Chondrocyte (in vitro differentiated cells): ENCODE data around the gene MED12. TPM values are rescaled to one million over a fixed set of nuclear protein-coding genes. Genes with fewer than 3 reads are reported as not detected.

ENCODE experiments used
- DNase-seq: peaks from one replicate; pipeline ENCODE4 v3.0.0; 2021; ENCODE audit warnings: mixed read lengths, low spot score
- H3K27ac Mint-ChIP-seq: one replicate; pipeline ENCODE4 v1.8.0; 2021; ENCODE audit warnings: mild to moderate bottlenecking, moderate library complexity, mixed read lengths; ENCODE audit not compliant: unreplicated experiment
- H3K27me3 Mint-ChIP-seq: 2 replicates; pipeline ENCODE4 v1.8.0; 2021; ENCODE audit warnings: low read depth, mixed read lengths
- H3K36me3 Mint-ChIP-seq: 2 replicates; pipeline ENCODE4 v1.8.0; 2021; ENCODE audit warnings: low read depth, mixed read lengths
- H3K4me1 Mint-ChIP-seq: 2 replicates; pipeline ENCODE4 v1.8.0; 2021; ENCODE audit warnings: low read depth, mild to moderate bottlenecking, mixed read lengths
- H3K4me3 Mint-ChIP-seq: one replicate; pipeline ENCODE4 v1.8.0; 2021; ENCODE audit warnings: mild to moderate bottlenecking, moderate library complexity, mixed read lengths; ENCODE audit not compliant: unreplicated experiment
- H3K9me3 Mint-ChIP-seq: 2 replicates; pipeline ENCODE4 v1.8.0; 2021; ENCODE audit warnings: low read depth, mixed read lengths
- CTCF ChIP-seq: fragments of 200-600 bp; sonication (generic); IDR thresholded peaks from 2 replicates; pipeline ENCODE4 v1.5.0; 2021; ENCODE audit warnings: antibody characterized with exemption, mild to moderate bottlenecking, moderate library complexity
- total RNA-seq: library from RNA; stranded (reverse); gene quantifications from 3 replicates; pipeline ENCODE4 v1.2.1, GENCODE V29; 2021

MED12 gene
- total RNA-seq, 1 donor from 2014 or later: 33.4 TPM

DNA sequence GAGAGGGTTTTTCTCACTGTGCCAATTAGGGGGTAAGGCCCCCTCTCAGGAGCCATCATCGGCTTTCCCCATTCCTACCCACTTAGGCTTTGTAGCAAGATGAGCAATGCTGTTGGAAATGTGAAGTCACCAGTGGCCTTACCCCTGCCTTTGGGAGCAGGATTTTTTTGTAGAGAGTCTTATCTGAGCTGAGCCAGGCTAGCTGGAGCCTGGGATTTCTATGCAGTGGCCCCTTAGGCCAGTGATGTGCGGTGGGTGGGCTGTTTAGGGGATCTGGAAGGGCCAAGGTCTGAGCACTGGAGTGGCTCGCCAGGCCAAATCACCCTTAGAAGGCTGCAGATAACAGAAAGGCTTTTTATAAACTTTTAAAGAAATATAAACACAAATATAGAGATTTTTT, 16.1 kb upstream of the MED12 start:
- Mint-ChIP-seq H3K27me3 (no peaks in the 10 kb centered on the region), H3K4me1 (peaks cover 6% of the 10 kb centered on the region), H3K27ac (no peak overlapping the region), H3K4me3 (no peak overlapping the region), H3K9me3 (no peaks in the 10 kb centered on the region), H3K36me3 (no peaks in the 10 kb centered on the region)
- no peak for DNase-seq
- no peak for TF ChIP-seq CTCF

DNA sequence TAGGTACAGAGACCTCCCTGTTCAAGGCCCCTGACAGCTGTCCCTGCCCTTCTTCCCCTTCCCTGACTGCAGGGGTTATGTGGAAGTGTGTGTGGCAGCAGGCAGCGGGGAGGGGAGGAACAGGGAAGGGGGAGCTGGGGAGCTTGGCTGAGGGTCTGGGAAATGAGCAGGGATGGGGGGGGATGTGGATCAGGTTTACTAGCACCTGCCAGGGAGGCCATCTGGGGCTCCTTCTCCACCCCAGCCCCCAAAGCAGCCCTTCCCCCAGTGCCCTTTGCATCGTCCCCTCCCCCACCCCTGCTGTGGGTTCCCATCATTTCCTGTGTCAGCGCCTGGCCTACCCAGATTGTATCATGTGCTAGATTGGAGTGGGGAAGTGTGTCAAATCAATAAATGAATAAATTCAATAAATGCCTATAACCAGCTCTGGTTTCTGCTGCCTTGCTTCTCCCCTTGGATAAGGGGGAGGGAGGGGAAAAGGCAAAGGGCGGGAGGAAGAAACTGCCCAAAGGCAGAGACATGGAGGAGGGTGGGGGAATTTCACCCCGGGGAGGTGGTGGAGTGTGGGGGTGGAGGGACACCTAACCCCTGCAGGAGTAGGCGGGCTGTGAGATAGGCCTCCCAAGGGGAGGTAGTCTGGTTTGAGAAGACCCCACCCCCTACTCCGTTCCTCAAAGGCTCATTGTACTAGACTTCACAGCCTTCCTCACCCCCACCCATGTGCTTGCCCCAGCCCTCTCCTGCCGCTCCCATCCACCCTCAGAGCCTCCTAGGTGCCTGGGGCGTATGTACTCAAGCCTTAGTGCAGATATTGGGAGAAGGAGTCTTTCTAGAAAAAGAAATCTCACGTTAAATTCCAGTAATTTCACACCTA, 15.0 kb upstream of the MED12 start:
- Mint-ChIP-seq H3K4me1 (peaks cover 6% of the 10 kb centered on the region), H3K36me3 (no peaks in the 10 kb centered on the region), H3K27ac (no peak overlapping the region), H3K27me3 (no peaks in the 10 kb centered on the region), H3K9me3 (no peaks in the 10 kb centered on the region), H3K4me3 (no peak overlapping the region)
- TF ChIP-seq CTCF: no peak
- no peak for DNase-seq

GRCh38 chrX:71105628-71106027, 12.8 kb upstream of the MED12 start:
- no peak for DNase-seq
- no peaks in the 10 kb centered on the region for H3K27me3 Mint-ChIP-seq
- no peak for TF ChIP-seq CTCF
- no peaks in the 10 kb centered on the region for H3K36me3 Mint-ChIP-seq
- H3K4me3 Mint-ChIP-seq: no peak overlapping the region
- H3K4me1 Mint-ChIP-seq: peaks cover 6% of the 10 kb centered on the region
- H3K27ac Mint-ChIP-seq: no peak overlapping the region
- no peaks in the 10 kb centered on the region for H3K9me3 Mint-ChIP-seq

GRCh38 chrX:71106427-71106826, 12.0 kb upstream of the MED12 start, which contains the start of gene CXorf65:
TSS of gene CXorf65 (minus strand) at chrX:71106740. CDS start at chrX:71106556, 184 bp downstream.
- no peak for TF ChIP-seq CTCF
- Mint-ChIP-seq H3K4me1 (peaks cover 6% of the 10 kb centered on the region), H3K27ac (no peak within 1 kb of the TSS), H3K9me3 (no peaks in the 10 kb centered on the region), H3K36me3 (no peaks in the 10 kb centered on the region), H3K27me3 (no peaks in the 10 kb centered on the region), H3K4me3 (no peak within 1 kb of the TSS)
- DNase-seq: no peak

GRCh38 chrX:71107245-71107644, 11.2 kb upstream of the MED12 start:
- no peak overlapping the region for H3K4me3 Mint-ChIP-seq
- no peaks in the 10 kb centered on the region for H3K9me3 Mint-ChIP-seq
- TF ChIP-seq CTCF: no peak
- H3K36me3 Mint-ChIP-seq: no peaks in the 10 kb centered on the region
- H3K4me1 Mint-ChIP-seq: peaks cover 6% of the 10 kb centered on the region
- H3K27me3 Mint-ChIP-seq: no peaks in the 10 kb centered on the region
- DNase-seq: no peak
- H3K27ac Mint-ChIP-seq: no peak overlapping the region
